LNCAP (cell line): Measurements from ENCODE around the gene CDKL5.

Experiments
- CTCF ChIP-seq: fragments of 450-650 bp; IDR thresholded peaks from 2 replicates; pipeline ENCODE4 v1.5.1; 2017; ENCODE audit warnings: mild to moderate bottlenecking

CDKL5 gene

DNA sequence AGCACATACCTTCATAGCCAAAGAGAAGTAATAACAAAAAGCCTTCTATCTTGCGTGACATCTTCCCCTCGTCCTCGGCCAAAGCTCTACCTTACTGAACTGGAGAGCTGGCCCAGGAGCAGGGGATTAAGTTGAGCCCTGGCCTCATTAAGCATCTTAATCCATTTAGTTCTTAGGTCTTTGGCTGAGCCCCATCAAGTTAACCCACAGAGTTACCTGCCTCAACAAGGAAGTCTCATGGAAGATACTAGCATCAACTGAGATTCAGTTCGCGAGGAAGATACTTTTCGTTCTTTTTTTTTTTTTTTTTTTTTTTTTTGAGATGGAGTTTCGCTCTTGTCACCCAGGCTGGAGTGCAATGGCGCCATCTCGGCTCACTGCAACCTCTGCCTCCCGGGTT, 246.6 kb downstream of the CDKL5 start, which contains the start of gene RS1:
Gene RS1 (minus strand): TSS at position 101 of the 400 bp plus-strand sequence. CDS start 40 bp downstream, at position 61.
- TF ChIP-seq CTCF = no peak

- no peak for TF ChIP-seq CTCF
These were observed 249.0 kb downstream of the CDKL5 start for GRCh38 chrX:18674417-18674787.

- TF ChIP-seq CTCF = no peak
These were observed 249.7 kb downstream of the CDKL5 start for GRCh38 chrX:18674788-18675735.

DNA sequence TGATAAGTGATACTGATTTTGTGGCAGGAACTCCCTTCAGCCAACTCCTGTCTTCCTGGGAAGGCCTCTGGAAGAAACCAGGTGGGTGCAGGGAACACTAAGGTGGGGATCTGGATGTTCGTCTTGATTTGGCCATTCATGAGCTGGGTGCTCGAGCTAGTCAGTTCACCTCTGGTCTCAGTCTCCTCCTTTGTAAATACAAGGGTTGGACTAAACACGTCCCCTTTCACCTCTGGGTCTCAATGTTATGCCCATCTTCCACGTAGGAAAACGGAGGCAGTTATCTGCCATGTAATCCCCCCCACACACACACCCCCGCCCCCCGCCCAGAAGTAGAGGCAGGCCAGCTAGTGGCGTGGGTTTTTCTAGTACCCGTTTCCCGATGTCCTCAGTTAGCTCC, 250.6 kb downstream of the CDKL5 start:
- no peak for TF ChIP-seq CTCF

GRCh38 chrX:18676470-18676869, 251.1 kb downstream of the CDKL5 start:
- no peak for TF ChIP-seq CTCF

GRCh38 chrX:18677161-18677869, 251.9 kb downstream of the CDKL5 start:
- TF ChIP-seq CTCF = no peak

- no peak for TF ChIP-seq CTCF
These were observed 256.6 kb downstream of the CDKL5 start for GRCh38 chrX:18681996-18682395.
